HL-60 (cell line): ENCODE measurements around the gene XYLT1.

Experiments used
- DNase-seq, 2 experiments: peaks; one replicate each; pipeline ENCODE4 v3.0.0-alpha.2; 2010 to 2020; ENCODE audit warnings: low read depth in 1 of 2, low spot score in 1 of 2
- H3K27ac ChIP-seq: fragments of 250-450 bp; sonication (Bioruptor Pico); replicated peaks from 2 replicates; pipeline ENCODE4 v1.5.1; 2020; ENCODE audit warnings: mild to moderate bottlenecking, moderate library complexity
- H3K27me3 ChIP-seq: fragments of 250-450 bp; sonication (Bioruptor Pico); 2 replicates; pipeline ENCODE4 v1.5.1; 2021; ENCODE audit warnings: mild to moderate bottlenecking, moderate library complexity; ENCODE audit not compliant: insufficient read depth, poor library complexity, severe bottlenecking
- H3K4me3 ChIP-seq: replicated peaks from 2 replicates; pipeline ENCODE4 v1.5.1; 2011; ENCODE audit warnings: mild to moderate bottlenecking, control low read depth, low read length; ENCODE audit not compliant: insufficient read depth
- GABPA ChIP-seq: IDR thresholded peaks from 2 replicates; pipeline ENCODE4 v1.6.1; 2012; ENCODE audit warnings: low read depth
- POLR2AphosphoS5 ChIP-seq: IDR thresholded peaks from 2 replicates; pipeline ENCODE4 v1.6.1; 2012; ENCODE audit warnings: low read depth
- SPI1 ChIP-seq: IDR thresholded peaks from 2 replicates; pipeline ENCODE4 v1.6.1; 2012; ENCODE audit warnings: low read depth, mild to moderate bottlenecking, borderline replicate concordance
- TF ChIP-seq, protein P1 (sequence below): IDR thresholded peaks from 2 replicates; pipeline ENCODE4 v1.6.1; 2012; ENCODE audit warnings: low read depth; ENCODE audit not compliant: insufficient replicate concordance
- TF ChIP-seq, protein P2 (sequence below): IDR thresholded peaks from one replicate; pipeline ENCODE4 v1.5.1; 2011; ENCODE audit warnings: low read length, control low read depth, inconsistent platforms; ENCODE audit not compliant: insufficient read depth

XYLT1 gene

DNA sequence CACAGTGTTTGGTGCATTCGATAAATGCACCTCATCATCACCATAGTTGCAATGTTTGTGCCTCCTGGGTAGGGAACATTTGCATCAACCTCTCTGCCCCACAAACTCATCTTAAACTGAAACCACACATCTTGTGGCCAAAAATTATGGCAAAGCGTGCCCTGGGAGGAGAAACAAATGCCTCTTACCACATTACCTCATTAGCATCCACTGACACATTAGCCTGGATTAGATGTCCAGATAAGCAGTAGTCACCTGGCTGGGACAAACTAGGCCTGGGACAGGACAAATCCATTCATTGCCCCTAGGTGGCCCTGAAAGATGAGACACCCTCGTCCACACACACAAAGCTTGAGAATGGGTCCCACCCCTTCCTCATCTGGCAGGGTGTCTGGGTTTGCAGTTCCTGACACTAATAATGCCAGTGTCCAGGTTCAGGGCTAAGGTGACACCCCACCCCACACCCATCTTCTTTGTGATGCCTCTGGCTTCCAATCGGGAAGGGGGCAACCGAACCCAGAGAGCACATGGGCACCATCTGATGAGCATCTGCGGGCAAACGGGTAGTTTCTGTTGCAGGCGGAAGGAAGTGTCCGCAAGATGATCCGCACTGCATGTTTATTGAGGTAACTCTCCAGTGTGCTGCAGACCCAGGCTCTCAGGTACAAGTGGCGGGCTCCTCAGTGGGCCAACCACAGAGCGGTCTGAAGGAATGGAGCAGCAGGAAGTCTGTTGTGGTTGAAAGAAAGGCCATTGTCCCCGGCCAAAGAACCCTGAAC lies 8.6 kb downstream of the XYLT1 start:
- H3K4me3 ChIP-seq, result no peak overlapping the region
- no peaks in the 10 kb centered on the region for H3K27me3 ChIP-seq
- TF ChIP-seq GABPA (peak; percentile 68), SPI1 (peak; percentile 40; the same call in 1 of the 2 replicates), POLR2AphosphoS5 (peak; percentile 98)
- TF ChIP-seq, protein P1, sequence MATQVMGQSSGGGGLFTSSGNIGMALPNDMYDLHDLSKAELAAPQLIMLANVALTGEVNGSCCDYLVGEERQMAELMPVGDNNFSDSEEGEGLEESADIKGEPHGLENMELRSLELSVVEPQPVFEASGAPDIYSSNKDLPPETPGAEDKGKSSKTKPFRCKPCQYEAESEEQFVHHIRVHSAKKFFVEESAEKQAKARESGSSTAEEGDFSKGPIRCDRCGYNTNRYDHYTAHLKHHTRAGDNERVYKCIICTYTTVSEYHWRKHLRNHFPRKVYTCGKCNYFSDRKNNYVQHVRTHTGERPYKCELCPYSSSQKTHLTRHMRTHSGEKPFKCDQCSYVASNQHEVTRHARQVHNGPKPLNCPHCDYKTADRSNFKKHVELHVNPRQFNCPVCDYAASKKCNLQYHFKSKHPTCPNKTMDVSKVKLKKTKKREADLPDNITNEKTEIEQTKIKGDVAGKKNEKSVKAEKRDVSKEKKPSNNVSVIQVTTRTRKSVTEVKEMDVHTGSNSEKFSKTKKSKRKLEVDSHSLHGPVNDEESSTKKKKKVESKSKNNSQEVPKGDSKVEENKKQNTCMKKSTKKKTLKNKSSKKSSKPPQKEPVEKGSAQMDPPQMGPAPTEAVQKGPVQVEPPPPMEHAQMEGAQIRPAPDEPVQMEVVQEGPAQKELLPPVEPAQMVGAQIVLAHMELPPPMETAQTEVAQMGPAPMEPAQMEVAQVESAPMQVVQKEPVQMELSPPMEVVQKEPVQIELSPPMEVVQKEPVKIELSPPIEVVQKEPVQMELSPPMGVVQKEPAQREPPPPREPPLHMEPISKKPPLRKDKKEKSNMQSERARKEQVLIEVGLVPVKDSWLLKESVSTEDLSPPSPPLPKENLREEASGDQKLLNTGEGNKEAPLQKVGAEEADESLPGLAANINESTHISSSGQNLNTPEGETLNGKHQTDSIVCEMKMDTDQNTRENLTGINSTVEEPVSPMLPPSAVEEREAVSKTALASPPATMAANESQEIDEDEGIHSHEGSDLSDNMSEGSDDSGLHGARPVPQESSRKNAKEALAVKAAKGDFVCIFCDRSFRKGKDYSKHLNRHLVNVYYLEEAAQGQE, result no peak
- TF ChIP-seq, protein P2, sequence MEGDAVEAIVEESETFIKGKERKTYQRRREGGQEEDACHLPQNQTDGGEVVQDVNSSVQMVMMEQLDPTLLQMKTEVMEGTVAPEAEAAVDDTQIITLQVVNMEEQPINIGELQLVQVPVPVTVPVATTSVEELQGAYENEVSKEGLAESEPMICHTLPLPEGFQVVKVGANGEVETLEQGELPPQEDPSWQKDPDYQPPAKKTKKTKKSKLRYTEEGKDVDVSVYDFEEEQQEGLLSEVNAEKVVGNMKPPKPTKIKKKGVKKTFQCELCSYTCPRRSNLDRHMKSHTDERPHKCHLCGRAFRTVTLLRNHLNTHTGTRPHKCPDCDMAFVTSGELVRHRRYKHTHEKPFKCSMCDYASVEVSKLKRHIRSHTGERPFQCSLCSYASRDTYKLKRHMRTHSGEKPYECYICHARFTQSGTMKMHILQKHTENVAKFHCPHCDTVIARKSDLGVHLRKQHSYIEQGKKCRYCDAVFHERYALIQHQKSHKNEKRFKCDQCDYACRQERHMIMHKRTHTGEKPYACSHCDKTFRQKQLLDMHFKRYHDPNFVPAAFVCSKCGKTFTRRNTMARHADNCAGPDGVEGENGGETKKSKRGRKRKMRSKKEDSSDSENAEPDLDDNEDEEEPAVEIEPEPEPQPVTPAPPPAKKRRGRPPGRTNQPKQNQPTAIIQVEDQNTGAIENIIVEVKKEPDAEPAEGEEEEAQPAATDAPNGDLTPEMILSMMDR, result peak; percentile 13
- peak; percentile 81 to 95 for DNase-seq
- peak overlapping the region; percentile 85 for H3K27ac ChIP-seq

DNA sequence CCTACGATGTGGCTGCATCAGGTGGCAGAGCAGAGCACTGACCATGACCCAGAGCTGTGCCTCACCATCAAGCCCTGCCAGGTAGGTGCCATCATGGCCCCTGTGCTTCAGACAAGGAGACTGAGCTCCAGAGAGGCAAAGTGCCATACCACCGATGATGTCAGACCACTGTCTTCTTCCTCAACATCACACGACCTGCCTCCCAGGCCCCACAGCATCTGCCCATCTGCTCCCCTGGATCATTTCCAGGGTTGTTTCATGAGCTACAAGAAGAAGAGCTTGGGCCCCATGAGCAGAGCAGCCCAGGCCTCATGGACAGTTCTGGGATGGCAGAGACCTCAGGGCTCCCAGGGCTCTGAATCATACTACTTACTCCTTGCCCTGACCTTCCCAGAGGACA lies 9.9 kb downstream of the XYLT1 start:
- no peak overlapping the region for H3K4me3 ChIP-seq
- peak overlapping the region; percentile 85 for H3K27ac ChIP-seq
- no peak for TF ChIP-seq POLR2AphosphoS5
- TF ChIP-seq GABPA, result no peak
- TF ChIP-seq, protein P2, result no peak
- H3K27me3 ChIP-seq, result no peaks in the 10 kb centered on the region
- DNase-seq, result no peak

DNA sequence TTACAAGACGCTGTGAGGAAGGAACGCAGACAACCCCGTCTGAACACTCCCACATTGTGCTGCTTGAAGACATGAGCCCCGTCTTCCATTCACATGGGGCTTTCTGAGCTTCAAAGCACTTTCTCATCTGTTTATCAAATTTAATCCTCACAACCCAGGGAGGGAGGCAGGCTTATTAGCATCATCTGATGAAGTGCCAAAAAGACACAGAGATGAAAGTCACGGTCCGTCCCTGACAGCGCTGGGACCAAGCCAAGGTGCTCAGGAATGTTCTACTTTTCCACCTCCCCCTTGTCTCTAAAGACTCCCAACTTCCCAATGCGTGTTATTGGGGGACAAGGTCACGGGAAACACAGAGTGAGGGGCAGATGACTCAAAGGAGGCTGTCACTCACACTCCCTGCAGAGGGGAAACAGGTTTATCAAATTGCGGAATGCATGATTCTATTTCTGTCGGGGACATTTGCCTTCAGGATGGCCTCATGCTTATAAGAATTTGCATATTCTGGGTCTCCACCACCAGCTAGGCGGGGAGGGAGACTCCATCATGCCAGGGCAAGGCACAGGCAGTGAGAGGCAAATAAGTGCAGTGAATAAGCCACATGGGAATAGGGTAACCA lies 10.7 kb downstream of the XYLT1 start:
- no peak for DNase-seq
- Histone ChIP-seq H3K27me3 (no peaks in the 10 kb centered on the region), H3K4me3 (no peak overlapping the region), H3K27ac (peak overlapping the region; percentile 21)
- TF ChIP-seq, protein P1, result no peak
- TF ChIP-seq, protein P2, result no peak
- TF ChIP-seq SPI1 (no peak), GABPA (no peak), POLR2AphosphoS5 (no peak)

DNA sequence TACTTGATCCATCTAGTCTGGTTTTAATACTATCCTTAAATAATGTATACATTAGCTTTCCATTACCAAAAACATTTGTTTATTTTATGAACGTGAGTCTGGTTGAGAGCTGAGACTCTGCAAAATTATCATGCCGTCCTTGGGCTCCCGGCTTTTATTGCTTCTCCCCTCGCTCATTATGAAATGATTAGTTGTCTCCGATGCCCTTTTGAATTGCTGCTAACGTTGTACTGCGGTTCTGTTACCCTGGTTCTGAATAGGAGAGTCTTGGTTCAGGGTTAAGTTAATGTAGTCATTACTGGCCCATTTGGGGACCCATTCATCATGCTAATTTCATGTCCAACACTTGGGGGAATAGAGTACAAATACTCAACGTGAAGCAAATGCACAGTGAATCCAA lies 12.8 kb downstream of the XYLT1 start:
- no peaks in the 10 kb centered on the region for H3K27me3 ChIP-seq
- no peak for TF ChIP-seq POLR2AphosphoS5
- no peak for TF ChIP-seq GABPA
- TF ChIP-seq, protein P1, result no peak
- TF ChIP-seq, protein P2, result no peak
- TF ChIP-seq SPI1, result no peak

More for the DNA sequence above, 12.8 kb downstream of the XYLT1 start:
- no peak overlapping the region for H3K27ac ChIP-seq
- H3K4me3 ChIP-seq, result no peak overlapping the region
- DNase-seq, result no peak
